ENCODE results near the gene SUV39H2. TPM values are rescaled to one million over a fixed set of nuclear protein-coding genes. Genes with fewer than 3 reads are reported as not detected.

SUV39H2 gene
- total RNA-seq, 1 donor from 2014 or later, result 4.5 TPM

DNA sequence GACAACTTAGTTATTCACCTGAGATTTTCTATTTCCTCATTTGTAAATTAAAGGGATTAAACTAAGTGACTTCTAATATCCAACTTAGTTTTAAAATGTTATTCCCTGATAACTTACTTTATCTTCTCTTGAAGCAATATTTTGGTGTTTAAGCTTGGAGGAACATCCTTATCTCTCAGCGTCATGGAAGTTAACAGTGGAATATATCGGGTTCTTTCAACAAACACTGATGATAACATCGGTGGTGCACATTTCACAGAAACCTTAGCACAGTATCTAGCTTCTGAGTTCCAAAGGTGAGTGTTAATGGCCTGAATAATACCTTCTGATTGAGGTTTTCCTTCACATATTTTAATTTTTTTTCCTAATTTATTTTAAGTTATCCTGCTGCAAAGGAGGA is 26.4 kb upstream of the SUV39H2 start:
- intact Hi-C loops (cut with DNase I), result no loop called here
- peaks cover 62% of the 10 kb centered on the region for H3K36me3 ChIP-seq

DNA sequence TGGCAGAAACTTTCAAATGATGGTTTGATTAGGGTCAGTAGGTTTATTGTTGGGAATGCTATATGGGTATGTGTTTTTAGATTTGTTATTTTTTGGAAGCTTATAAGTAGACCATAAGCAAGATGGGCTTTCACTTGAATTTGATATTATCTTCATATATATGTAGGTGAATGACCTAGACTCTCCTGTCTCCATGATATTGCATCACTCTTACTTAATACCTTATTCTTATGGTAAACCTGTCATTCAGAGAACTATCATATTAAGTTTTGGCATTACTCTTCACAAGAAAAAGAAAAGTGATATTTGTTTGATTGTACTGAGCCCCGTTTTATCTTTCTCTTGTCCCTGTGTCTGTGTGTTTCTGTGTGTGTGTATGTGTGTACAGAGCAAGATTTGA is 23.2 kb upstream of the SUV39H2 start:
- no peak for ATAC-seq
- H3K36me3 ChIP-seq, result peaks cover 56% of the 10 kb centered on the region

More for the DNA sequence above, 26.4 kb upstream of the SUV39H2 start:
- Histone ChIP-seq H3K27me3 (no peaks in the 10 kb centered on the region), H3K27ac (no peak overlapping the region), H3K9me3 (no peaks in the 10 kb centered on the region), H3K4me1 (no peaks in the 10 kb centered on the region), H3K4me3 (no peak overlapping the region)
- ATAC-seq (no peak), DNase-seq (no peak)
- TF ChIP-seq, protein P1, sequence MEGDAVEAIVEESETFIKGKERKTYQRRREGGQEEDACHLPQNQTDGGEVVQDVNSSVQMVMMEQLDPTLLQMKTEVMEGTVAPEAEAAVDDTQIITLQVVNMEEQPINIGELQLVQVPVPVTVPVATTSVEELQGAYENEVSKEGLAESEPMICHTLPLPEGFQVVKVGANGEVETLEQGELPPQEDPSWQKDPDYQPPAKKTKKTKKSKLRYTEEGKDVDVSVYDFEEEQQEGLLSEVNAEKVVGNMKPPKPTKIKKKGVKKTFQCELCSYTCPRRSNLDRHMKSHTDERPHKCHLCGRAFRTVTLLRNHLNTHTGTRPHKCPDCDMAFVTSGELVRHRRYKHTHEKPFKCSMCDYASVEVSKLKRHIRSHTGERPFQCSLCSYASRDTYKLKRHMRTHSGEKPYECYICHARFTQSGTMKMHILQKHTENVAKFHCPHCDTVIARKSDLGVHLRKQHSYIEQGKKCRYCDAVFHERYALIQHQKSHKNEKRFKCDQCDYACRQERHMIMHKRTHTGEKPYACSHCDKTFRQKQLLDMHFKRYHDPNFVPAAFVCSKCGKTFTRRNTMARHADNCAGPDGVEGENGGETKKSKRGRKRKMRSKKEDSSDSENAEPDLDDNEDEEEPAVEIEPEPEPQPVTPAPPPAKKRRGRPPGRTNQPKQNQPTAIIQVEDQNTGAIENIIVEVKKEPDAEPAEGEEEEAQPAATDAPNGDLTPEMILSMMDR (IDR thresholded peaks at IDR 0.05), result no peak

DNA sequence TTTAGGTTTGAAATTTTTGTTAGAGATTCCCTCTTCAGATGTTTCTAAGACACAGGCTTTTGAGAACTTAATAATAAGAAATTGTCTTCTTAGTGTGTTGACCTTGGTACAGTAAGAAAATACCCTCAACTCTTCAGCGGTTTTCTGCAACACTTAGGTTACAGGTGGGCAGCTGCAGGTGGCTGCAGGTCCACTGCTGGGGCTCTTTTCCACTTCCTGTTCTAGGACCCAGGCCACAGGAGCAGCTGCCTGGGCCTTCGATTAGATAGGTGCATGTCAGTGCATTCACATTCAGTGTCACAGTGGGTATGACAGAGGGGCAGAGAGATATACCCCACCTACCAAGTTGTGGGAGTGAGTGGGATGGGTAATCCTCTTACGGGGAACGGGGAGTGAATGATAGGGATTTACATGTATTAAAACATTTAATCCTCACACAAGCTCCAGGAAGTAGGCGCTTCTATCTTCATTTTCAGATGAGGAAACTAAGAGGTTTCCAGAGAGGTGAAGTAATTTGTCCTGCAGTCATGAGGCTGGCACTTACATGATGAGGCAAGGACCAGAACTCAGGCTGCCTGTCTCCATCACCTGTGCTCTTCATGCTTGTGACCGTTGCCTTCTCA is 20.2 kb upstream of the SUV39H2 start:
- Histone ChIP-seq H3K4me1 (no peaks in the 10 kb centered on the region), H3K36me3 (peaks cover 34% of the 10 kb centered on the region)
- ATAC-seq, result no peak

More for the DNA sequence above, 23.2 kb upstream of the SUV39H2 start:
- no peak for DNase-seq
- H3K27ac ChIP-seq, result no peak overlapping the region
- no peak overlapping the region for H3K4me3 ChIP-seq
- TF ChIP-seq, protein P1 (IDR thresholded peaks at IDR 0.05), result no peak
- intact Hi-C loops (cut with DNase I), result no loop called here
- no peaks in the 10 kb centered on the region for H3K9me3 ChIP-seq
- H3K27me3 ChIP-seq, result no peaks in the 10 kb centered on the region
- H3K4me1 ChIP-seq, result no peaks in the 10 kb centered on the region

DNA sequence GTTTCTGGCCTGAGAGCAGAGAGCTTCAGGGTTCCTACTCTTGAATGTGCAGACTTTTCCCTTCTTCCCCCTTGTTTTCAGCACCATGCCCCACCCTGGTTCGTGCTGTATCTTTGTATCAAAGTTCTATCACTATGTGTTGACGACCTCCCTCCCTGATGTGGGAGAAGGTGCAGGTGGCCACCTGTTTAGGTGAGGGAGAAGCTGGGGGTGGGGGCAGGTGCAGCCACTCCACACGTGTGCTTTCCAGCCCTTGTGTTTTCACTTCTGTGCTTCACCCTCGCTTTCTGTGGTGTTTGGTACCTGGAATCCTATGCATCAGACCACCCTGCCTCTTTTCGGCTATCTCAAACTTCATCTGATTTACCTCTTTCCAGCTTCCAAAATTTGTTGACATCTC is 19.6 kb upstream of the SUV39H2 start:
- no peak overlapping the region for H3K27ac ChIP-seq
- TF ChIP-seq, protein P1 (IDR thresholded peaks at IDR 0.05), result no peak
- no peaks in the 10 kb centered on the region for H3K27me3 ChIP-seq
- peaks cover 33% of the 10 kb centered on the region for H3K36me3 ChIP-seq
- DNase-seq, result no peak
- H3K9me3 ChIP-seq, result no peaks in the 10 kb centered on the region
- intact Hi-C loops (cut with DNase I), result no loop called here
- no peaks in the 10 kb centered on the region for H3K4me1 ChIP-seq
- no peak overlapping the region for H3K4me3 ChIP-seq
- no peak for ATAC-seq

More for the DNA sequence above, 20.2 kb upstream of the SUV39H2 start:
- H3K27me3 ChIP-seq, result no peaks in the 10 kb centered on the region
- no peak for DNase-seq
- TF ChIP-seq, protein P1 (IDR thresholded peaks at IDR 0.05), result no peak
- H3K27ac ChIP-seq, result no peak overlapping the region
- no peak overlapping the region for H3K4me3 ChIP-seq
- no peaks in the 10 kb centered on the region for H3K9me3 ChIP-seq
- intact Hi-C loops (cut with DNase I), result no loop called here

DNA sequence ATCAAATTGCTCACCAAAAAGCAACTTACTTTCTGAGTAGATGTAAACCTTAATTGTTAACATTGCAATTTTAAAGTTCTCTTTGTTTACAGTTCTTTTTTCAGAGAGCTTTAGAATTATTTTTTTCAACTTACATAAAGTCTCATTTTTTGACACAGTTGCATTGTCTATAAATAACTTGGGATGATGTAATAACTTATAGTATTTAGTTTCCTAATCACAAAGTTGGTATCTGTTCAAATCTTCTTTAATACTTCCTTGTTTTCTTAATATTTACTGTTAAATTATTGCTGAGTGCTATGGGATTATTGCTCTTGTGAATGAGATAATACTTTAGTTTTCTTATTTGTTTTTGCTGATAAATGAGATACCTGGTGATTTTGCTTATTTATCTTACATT is 18.9 kb upstream of the SUV39H2 start:
- DNase-seq, result no peak
- peaks cover 28% of the 10 kb centered on the region for H3K36me3 ChIP-seq
- H3K27me3 ChIP-seq, result no peaks in the 10 kb centered on the region

More for the DNA sequence above, 18.9 kb upstream of the SUV39H2 start:
- ATAC-seq, result no peak
- Histone ChIP-seq H3K4me1 (no peaks in the 10 kb centered on the region), H3K9me3 (no peaks in the 10 kb centered on the region), H3K27ac (no peak overlapping the region), H3K4me3 (no peak overlapping the region)
- TF ChIP-seq, protein P1 (IDR thresholded peaks at IDR 0.05), result no peak
- intact Hi-C loops (cut with DNase I), result no loop called here

Measured in upper lobe of right lung (tissue), 1 donor.